ENCODE data around the gene JAKMIP2.

GRCh38 chr5:147826361-147826760, 43.8 kb upstream of the JAKMIP2 start:
- no peak for TF ChIP-seq CHD4 (IDR thresholded peaks at IDR 0.05)
- TF ChIP-seq ZBTB33 (IDR thresholded peaks at IDR 0.05): no peak
- TF ChIP-seq, protein P1, sequence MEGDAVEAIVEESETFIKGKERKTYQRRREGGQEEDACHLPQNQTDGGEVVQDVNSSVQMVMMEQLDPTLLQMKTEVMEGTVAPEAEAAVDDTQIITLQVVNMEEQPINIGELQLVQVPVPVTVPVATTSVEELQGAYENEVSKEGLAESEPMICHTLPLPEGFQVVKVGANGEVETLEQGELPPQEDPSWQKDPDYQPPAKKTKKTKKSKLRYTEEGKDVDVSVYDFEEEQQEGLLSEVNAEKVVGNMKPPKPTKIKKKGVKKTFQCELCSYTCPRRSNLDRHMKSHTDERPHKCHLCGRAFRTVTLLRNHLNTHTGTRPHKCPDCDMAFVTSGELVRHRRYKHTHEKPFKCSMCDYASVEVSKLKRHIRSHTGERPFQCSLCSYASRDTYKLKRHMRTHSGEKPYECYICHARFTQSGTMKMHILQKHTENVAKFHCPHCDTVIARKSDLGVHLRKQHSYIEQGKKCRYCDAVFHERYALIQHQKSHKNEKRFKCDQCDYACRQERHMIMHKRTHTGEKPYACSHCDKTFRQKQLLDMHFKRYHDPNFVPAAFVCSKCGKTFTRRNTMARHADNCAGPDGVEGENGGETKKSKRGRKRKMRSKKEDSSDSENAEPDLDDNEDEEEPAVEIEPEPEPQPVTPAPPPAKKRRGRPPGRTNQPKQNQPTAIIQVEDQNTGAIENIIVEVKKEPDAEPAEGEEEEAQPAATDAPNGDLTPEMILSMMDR (IDR thresholded peaks at IDR 0.05 in 2 of 3, conservative IDR thresholded peaks at IDR 0.05 in 1 of 3; ENCODE audit: control insufficient read depth in 2 of 3, extremely low read depth in 1 of 3, insufficient read depth in 1 of 3, low read depth in 3 of 3, low read length in 3 of 3): no peak
- no peak for TF ChIP-seq CBFB (IDR thresholded peaks at IDR 0.05; ENCODE audit: low read depth)
- no peak for TF ChIP-seq MEF2B (IDR thresholded peaks at IDR 0.05; ENCODE audit: partially characterized antibody, poor library complexity, severe bottlenecking)
- TF ChIP-seq SRF (IDR thresholded peaks at IDR 0.05; ENCODE audit: low read depth in 2 of 2, low read length in 2 of 2): no peak
- no peak for TF ChIP-seq POLR2AphosphoS5 (IDR thresholded peaks at IDR 0.05; ENCODE audit: low read length)
- no peak for TF ChIP-seq GATAD2B (conservative IDR thresholded peaks at IDR 0.05; ENCODE audit: low read depth)
- TF ChIP-seq GABPA (IDR thresholded peaks at IDR 0.05; ENCODE audit: low read depth): no peak
- TF ChIP-seq ZBTB11 (CRISPR knock-in tag; IDR thresholded peaks at IDR 0.05): no peak

Data from GM12878 (cell line).